Dendritic cell treated with granulocyte-macrophage colony-stimulating factor and Interleukin-4, amounts not matched to agents 40 ng/mL and 50 ng/mL, for 4 days (primary cell): ENCODE measurements around the gene GTF2A2.

Source experiments
- H3K27ac Mint-ChIP-seq: one replicate; pipeline ENCODE4 v1.8.0; 2022; ENCODE audit warnings: mild to moderate bottlenecking, mixed read lengths
- H3K27me3 Mint-ChIP-seq: one replicate; pipeline ENCODE4 v1.8.0; 2022; ENCODE audit warnings: mild to moderate bottlenecking, mixed read lengths
- H3K36me3 Mint-ChIP-seq: one replicate; pipeline ENCODE4 v1.8.0; 2022; ENCODE audit warnings: low read depth, mixed read lengths
- H3K4me1 Mint-ChIP-seq: one replicate; pipeline ENCODE4 v1.8.0; 2022; ENCODE audit warnings: low read depth, mixed read lengths
- H3K4me3 Mint-ChIP-seq: one replicate; pipeline ENCODE4 v1.8.0; 2022; ENCODE audit warnings: mild to moderate bottlenecking, moderate library complexity, mixed read lengths
- H3K9me3 Mint-ChIP-seq: one replicate; pipeline ENCODE4 v1.8.0; 2022; ENCODE audit warnings: mixed read lengths
- intact Hi-C: fragments of 100-400 bp; cut with micrococcal nuclease; formaldehyde crosslinking; loops from one replicate; pipeline ENCODE4 v1.15.0; 2022

The GTF2A2 gene

GRCh38 chr15:59609730-59610712, 47.3 kb downstream of the GTF2A2 start:
- intact Hi-C loops, result no loop called here
- Mint-ChIP-seq H3K9me3 (peaks cover 9% of the 10 kb centered on the region), H3K4me3 (no peak overlapping the region), H3K27me3 (peaks cover 27% of the 10 kb centered on the region), H3K36me3 (no peaks in the 10 kb centered on the region), H3K4me1 (peaks cover 21% of the 10 kb centered on the region), H3K27ac (no peak overlapping the region)

DNA sequence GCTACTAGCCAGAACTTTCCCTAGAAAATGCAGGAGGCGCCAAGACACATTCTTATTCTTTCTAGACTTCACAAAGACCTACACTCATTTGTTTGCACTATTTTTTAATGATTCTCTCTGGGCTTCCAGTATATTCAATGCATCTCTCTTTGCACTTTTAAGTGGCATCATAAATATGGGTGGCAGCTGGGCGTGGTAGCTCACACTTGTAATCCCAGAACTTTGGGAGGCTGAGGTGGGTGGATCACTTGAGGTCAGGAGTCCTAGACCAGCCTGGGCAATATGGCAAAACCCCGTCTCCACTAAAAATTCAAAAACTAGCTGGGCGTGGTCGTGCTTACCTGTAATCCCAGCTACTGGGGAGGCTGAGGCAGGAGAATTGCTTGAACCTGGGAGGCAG, 51.3 kb downstream of the GTF2A2 start:
- Mint-ChIP-seq H3K9me3 (peaks cover 30% of the 10 kb centered on the region), H3K36me3 (no peaks in the 10 kb centered on the region), H3K27ac (no peak overlapping the region), H3K27me3 (peaks cover 20% of the 10 kb centered on the region), H3K4me1 (peaks cover 6% of the 10 kb centered on the region), H3K4me3 (no peak overlapping the region)
- intact Hi-C loops, result no loop called here

GRCh38 chr15:59598461-59598860, 58.9 kb downstream of the GTF2A2 start:
- H3K4me1 Mint-ChIP-seq, result peaks cover 11% of the 10 kb centered on the region
- intact Hi-C loops, result no loop called here
- no peak overlapping the region for H3K4me3 Mint-ChIP-seq
- no peak overlapping the region for H3K27ac Mint-ChIP-seq
- H3K9me3 Mint-ChIP-seq, result peaks cover 17% of the 10 kb centered on the region
- peaks cover 33% of the 10 kb centered on the region for H3K27me3 Mint-ChIP-seq
- H3K36me3 Mint-ChIP-seq, result no peaks in the 10 kb centered on the region

DNA sequence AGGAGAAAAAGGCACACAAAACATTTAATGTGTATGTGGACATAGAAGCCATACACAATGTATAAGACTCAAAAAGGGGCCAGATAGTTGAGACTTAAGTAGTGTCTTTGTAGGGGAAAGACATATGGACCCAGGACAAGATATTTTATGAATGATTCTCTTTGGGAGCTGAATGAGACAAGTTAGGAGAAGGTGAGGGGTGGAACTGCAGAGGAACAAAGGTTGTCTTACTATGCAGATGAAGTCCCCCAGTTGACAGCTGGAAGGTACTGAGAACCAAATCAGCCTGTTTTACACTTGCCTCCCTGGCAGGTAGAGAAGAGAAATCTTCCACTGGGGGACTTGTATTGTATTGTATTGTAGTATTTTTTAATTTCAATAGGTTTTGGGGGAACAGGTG, 60.7 kb downstream of the GTF2A2 start:
- Mint-ChIP-seq H3K36me3 (no peaks in the 10 kb centered on the region), H3K4me3 (no peak overlapping the region), H3K27me3 (peaks cover 36% of the 10 kb centered on the region), H3K4me1 (peaks cover 13% of the 10 kb centered on the region), H3K9me3 (peaks cover 7% of the 10 kb centered on the region), H3K27ac (no peak overlapping the region)
- intact Hi-C loops, result no loop called here

DNA sequence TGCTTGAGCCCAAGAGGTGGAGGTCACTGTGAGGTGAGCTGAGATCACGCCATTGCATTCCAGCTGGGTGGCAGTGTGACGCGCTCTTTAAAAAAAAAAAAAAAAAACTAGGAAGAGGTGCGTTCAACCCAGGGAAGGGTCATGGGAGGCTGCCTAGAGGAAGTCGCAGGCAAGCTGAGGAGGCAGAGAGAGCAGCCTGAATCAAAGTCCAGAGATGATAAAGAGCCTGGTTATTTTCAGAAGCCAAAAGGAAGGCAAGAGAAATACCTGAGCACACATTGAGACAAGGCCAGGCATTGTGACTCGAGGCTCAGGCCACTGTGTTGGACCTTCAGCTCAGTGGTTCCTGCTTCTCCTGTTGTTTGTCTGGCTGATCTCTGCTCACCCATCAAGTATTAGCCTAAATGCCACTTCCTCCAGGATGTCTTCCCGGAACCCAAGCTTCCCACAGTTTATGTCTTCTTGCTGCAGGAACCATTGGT, 61.8 kb downstream of the GTF2A2 start:
- intact Hi-C loops, result no loop called here
- Mint-ChIP-seq H3K9me3 (no peaks in the 10 kb centered on the region), H3K27ac (peak overlapping the region; percentile 56), H3K4me1 (peaks cover 21% of the 10 kb centered on the region), H3K27me3 (peaks cover 38% of the 10 kb centered on the region), H3K36me3 (no peaks in the 10 kb centered on the region), H3K4me3 (no peak overlapping the region)

DNA sequence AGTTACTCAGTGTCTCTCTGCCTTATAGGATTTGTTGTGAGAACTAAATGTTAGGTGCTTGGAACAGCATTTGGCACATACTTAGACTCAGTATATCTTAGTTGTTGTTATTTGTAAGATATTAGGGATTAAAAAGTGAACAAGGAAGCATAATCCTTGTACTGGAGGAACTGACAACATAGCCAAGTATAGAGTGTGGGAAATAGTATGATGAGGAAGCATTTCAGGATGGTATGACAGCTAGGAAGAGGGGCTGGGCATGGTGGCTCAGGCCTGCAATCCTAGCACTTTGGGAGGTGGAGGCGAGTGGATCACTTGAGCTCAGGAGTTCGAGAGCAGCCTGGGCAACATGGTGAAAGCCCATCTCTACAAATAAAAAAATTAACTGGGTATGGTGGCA, 62.3 kb downstream of the GTF2A2 start:
- H3K9me3 Mint-ChIP-seq, result no peaks in the 10 kb centered on the region
- H3K4me1 Mint-ChIP-seq, result peaks cover 26% of the 10 kb centered on the region
- H3K4me3 Mint-ChIP-seq, result no peak overlapping the region
- H3K27me3 Mint-ChIP-seq, result peaks cover 39% of the 10 kb centered on the region
- H3K27ac Mint-ChIP-seq, result peak overlapping the region; percentile 56
- intact Hi-C loops, result no loop called here
- H3K36me3 Mint-ChIP-seq, result no peaks in the 10 kb centered on the region

- no peak overlapping the region for H3K4me3 Mint-ChIP-seq
- intact Hi-C loops, result no loop called here
- peaks cover 40% of the 10 kb centered on the region for H3K27me3 Mint-ChIP-seq
- H3K4me1 Mint-ChIP-seq, result peaks cover 31% of the 10 kb centered on the region
- H3K36me3 Mint-ChIP-seq, result no peaks in the 10 kb centered on the region
- no peaks in the 10 kb centered on the region for H3K9me3 Mint-ChIP-seq
- peak overlapping the region; percentile 56 for H3K27ac Mint-ChIP-seq
Observed at GRCh38 chr15:59594493-59594942, 62.8 kb downstream of the GTF2A2 start.

DNA sequence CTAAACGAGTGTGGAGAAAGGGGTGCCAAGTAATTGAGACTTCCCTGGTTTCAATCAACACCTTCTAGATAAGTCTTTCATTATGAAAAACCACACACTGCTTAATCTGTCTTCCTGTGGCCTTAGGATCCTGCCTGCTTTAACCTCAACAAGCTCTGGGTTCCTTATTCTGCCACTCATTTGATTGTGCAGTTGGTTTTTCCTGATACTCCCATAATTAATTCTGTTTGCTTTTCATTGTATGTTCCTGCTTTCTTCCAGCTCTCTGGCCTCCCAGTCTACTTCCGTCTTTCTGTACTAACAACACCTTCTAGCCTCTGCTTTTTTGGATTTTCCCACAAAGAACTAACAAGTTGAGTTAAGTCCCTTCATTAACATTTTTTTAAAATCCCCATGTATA, 66.0 kb downstream of the GTF2A2 start:
- Mint-ChIP-seq H3K4me3 (no peak overlapping the region), H3K4me1 (peaks cover 38% of the 10 kb centered on the region), H3K9me3 (no peaks in the 10 kb centered on the region), H3K27me3 (peaks cover 35% of the 10 kb centered on the region), H3K27ac (no peak overlapping the region), H3K36me3 (no peaks in the 10 kb centered on the region)
- intact Hi-C loops, result no loop called here

DNA sequence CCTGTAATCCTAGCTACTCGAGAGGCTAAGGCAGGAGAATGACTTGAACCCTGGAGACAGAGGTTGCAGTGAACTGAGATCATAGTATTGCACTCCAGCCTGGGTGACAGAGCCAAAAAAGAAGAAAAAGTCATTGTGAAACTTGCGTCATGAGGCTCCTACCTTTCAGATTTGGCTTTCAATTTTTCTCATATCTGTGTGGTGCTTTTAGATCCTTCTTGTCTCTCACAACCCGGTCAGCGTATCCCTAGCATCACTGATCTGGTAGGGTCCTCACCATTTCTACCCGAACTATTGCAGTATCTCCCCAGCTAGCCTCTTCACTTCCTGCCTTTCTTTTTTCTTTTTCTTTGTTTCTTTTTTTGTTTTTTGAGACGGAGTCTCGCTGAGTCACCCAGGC, 67.3 kb downstream of the GTF2A2 start:
- Mint-ChIP-seq H3K36me3 (no peaks in the 10 kb centered on the region), H3K27me3 (peaks cover 29% of the 10 kb centered on the region), H3K4me3 (no peak overlapping the region), H3K9me3 (no peaks in the 10 kb centered on the region), H3K27ac (no peak overlapping the region), H3K4me1 (peaks cover 35% of the 10 kb centered on the region)
- intact Hi-C loops, result no loop called here
